Immature natural killer cell (primary cell): ENCODE measurements around the gene TSSK2. TPM values are rescaled to one million over a fixed set of nuclear protein-coding genes. Genes with fewer than 3 reads are reported as not detected.
A peak's percentile ranks its signal among the peaks of the same experiment; 100 is the strongest.

ENCODE experiments used
- DNase-seq, 3 donors: peaks; one replicate each; pipeline ENCODE4 v3.0.0; 2022; ENCODE audit warnings: mixed read lengths in 1 of 3
- H3K27ac Mint-ChIP-seq, 6 donors: one replicate each; pipeline ENCODE4 v1.8.0; 2020; ENCODE audit warnings: mixed read lengths in 6 of 6, mild to moderate bottlenecking in 5 of 6, inconsistent platforms in 4 of 6, moderate library complexity in 3 of 6
- H3K27me3 Mint-ChIP-seq, 3 donors: one replicate each; pipeline ENCODE4 v1.8.0; 2020 to 2021; ENCODE audit warnings: low read depth in 3 of 3, mild to moderate bottlenecking in 3 of 3, mixed read lengths in 3 of 3, moderate library complexity in 3 of 3, inconsistent platforms in 1 of 3
- H3K36me3 Mint-ChIP-seq, 3 donors: one replicate each; pipeline ENCODE4 v1.8.0; 2020; ENCODE audit warnings: mixed read lengths in 3 of 3, inconsistent platforms in 2 of 3, mild to moderate bottlenecking in 2 of 3
- H3K4me1 Mint-ChIP-seq, 2 donors: one replicate each; pipeline ENCODE4 v1.8.0; 2020; ENCODE audit warnings: inconsistent platforms in 2 of 2, mild to moderate bottlenecking in 2 of 2, mixed read lengths in 2 of 2, moderate library complexity in 1 of 2
- H3K4me3 Mint-ChIP-seq, 5 donors: one replicate each; pipeline ENCODE4 v1.8.0; 2020; ENCODE audit warnings: mild to moderate bottlenecking in 5 of 5, mixed read lengths in 5 of 5, inconsistent platforms in 3 of 5, moderate library complexity in 3 of 5
- H3K9me3 Mint-ChIP-seq, 6 donors: one replicate each; pipeline ENCODE4 v1.8.0; 2020; ENCODE audit warnings: mild to moderate bottlenecking in 6 of 6, mixed read lengths in 6 of 6, inconsistent platforms in 4 of 6, moderate library complexity in 3 of 6
- polyA plus RNA-seq, 3 donors: library from polyadenylated mRNA; unstranded; fragments of 300-500 nt; fragmentation: Illumina TruSeq; gene quantifications; one replicate each; pipeline ENCODE4 v1.2.3, GENCODE V29; 2021

The TSSK2 gene
- polyA plus RNA-seq, 3 donors from 2014 or later: not detected

GRCh38 chr22:19133561-19133960 lies 2.5 kb downstream of the TSSK2 start:
- no peak overlapping the region for H3K27ac Mint-ChIP-seq
- H3K27me3 Mint-ChIP-seq: peaks cover 0 to 8% (median 5%) of the 10 kb centered on the region in 3 donors
- H3K36me3 Mint-ChIP-seq: peaks cover 10 to 15% (median 13%) of the 10 kb centered on the region in 3 donors
- no peak for DNase-seq
- H3K9me3 Mint-ChIP-seq: no peaks in the 10 kb centered on the region
- no peak overlapping the region for H3K4me3 Mint-ChIP-seq
- H3K4me1 Mint-ChIP-seq: no peaks in the 10 kb centered on the region

- peaks cover 10 to 17% (median 13%) of the 10 kb centered on the region in 3 donors for H3K36me3 Mint-ChIP-seq
- H3K27ac Mint-ChIP-seq: peak overlapping the region in 1 of 6 donors; percentile 35
- no peaks in the 10 kb centered on the region for H3K9me3 Mint-ChIP-seq
- no peak for DNase-seq
- H3K4me3 Mint-ChIP-seq: no peak overlapping the region
- peaks cover 0 to 8% (median 5%) of the 10 kb centered on the region in 3 donors for H3K27me3 Mint-ChIP-seq
- no peaks in the 10 kb centered on the region for H3K4me1 Mint-ChIP-seq
These were observed 3.2 kb downstream of the TSSK2 start for GRCh38 chr22:19134176-19134831.

GRCh38 chr22:19134874-19135273 lies 3.8 kb downstream of the TSSK2 start:
- Mint-ChIP-seq H3K36me3 (peaks cover 10 to 22% (median 13%) of the 10 kb centered on the region in 3 donors), H3K4me1 (peaks cover 0 to 1% of the 10 kb centered on the region in 2 donors), H3K9me3 (no peaks in the 10 kb centered on the region), H3K27me3 (peaks cover 0 to 8% (median 5%) of the 10 kb centered on the region in 3 donors), H3K4me3 (no peak overlapping the region), H3K27ac (no peak overlapping the region)
- DNase-seq: no peak

DNA sequence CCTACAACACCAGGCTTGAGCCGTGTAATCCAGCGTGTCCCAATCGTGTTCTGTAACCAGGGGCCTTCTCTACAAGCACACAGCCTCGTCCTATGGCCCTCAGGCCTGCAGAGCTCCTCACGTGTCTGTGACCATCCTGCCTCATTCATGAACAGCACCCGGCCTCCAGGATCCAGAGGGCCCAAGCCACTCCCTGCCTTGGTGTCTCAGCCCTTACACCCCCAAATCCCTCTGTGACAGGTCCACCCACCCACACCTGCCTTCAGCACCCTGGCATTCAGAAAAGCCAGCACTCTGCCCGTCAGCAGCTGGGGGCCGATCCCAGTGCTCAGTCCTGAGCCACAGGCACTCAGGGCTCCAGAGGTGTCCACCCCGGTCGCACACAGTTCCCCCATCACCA lies 5.8 kb downstream of the TSSK2 start:
- H3K27ac Mint-ChIP-seq: peak overlapping the region in 1 of 6 donors; percentile 58
- peaks cover 13 to 30% (median 14%) of the 10 kb centered on the region in 3 donors for H3K36me3 Mint-ChIP-seq
- DNase-seq: no peak
- H3K27me3 Mint-ChIP-seq: peaks cover 0 to 8% (median 5%) of the 10 kb centered on the region in 3 donors
- no peak overlapping the region for H3K4me3 Mint-ChIP-seq
- H3K4me1 Mint-ChIP-seq: peaks cover 1 to 5% of the 10 kb centered on the region in 2 donors
- no peaks in the 10 kb centered on the region for H3K9me3 Mint-ChIP-seq

GRCh38 chr22:19137384-19138216 lies 6.5 kb downstream of the TSSK2 start:
- Mint-ChIP-seq H3K4me1 (peaks cover 1 to 5% of the 10 kb centered on the region in 2 donors), H3K36me3 (peaks cover 13 to 30% (median 14%) of the 10 kb centered on the region in 3 donors), H3K27me3 (peaks cover 0 to 8% (median 5%) of the 10 kb centered on the region in 3 donors), H3K9me3 (no peaks in the 10 kb centered on the region), H3K4me3 (no peak overlapping the region), H3K27ac (no peak overlapping the region)
- DNase-seq: no peak

- Mint-ChIP-seq H3K4me1 (peaks cover 7% of the 10 kb centered on the region in 2 donors), H3K9me3 (no peaks in the 10 kb centered on the region), H3K4me3 (no peak overlapping the region), H3K27me3 (peaks cover 0 to 8% (median 5%) of the 10 kb centered on the region in 3 donors), H3K36me3 (peaks cover 13 to 30% (median 14%) of the 10 kb centered on the region in 3 donors), H3K27ac (no peak overlapping the region)
- DNase-seq: no peak
These were observed 7.3 kb downstream of the TSSK2 start for GRCh38 chr22:19138217-19139000.

DNA sequence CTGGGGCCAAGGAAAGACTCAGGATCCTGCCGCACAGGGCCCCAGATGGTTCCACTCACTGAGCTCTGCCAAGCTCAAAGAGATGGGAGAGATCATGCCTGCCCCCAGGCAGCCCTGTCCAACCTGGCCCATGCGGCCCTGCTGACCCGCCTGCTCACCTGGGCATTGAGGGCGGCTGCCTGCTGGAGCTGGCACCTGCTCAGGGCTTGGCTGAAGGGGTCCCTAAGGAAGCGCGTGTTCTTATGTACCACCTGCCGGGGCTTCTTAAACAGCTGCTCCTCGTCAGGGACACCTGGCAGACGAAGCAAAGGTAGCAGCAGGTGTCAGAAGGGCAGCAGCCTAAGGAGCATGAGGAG lies 7.9 kb downstream of the TSSK2 start:
- Mint-ChIP-seq H3K36me3 (peaks cover 13 to 30% (median 14%) of the 10 kb centered on the region in 3 donors), H3K27ac (no peak overlapping the region), H3K4me1 (peaks cover 12% of the 10 kb centered on the region in 2 donors), H3K27me3 (peaks cover 0 to 10% (median 5%) of the 10 kb centered on the region in 3 donors), H3K4me3 (no peak overlapping the region), H3K9me3 (no peaks in the 10 kb centered on the region)
- no peak for DNase-seq

- no peak overlapping the region for H3K27ac Mint-ChIP-seq
- H3K27me3 Mint-ChIP-seq: peaks cover 0 to 13% (median 8%) of the 10 kb centered on the region in 3 donors
- H3K36me3 Mint-ChIP-seq: peaks cover 13 to 30% (median 14%) of the 10 kb centered on the region in 3 donors
- no peak overlapping the region for H3K4me3 Mint-ChIP-seq
- no peaks in the 10 kb centered on the region for H3K9me3 Mint-ChIP-seq
- no peak for DNase-seq
- H3K4me1 Mint-ChIP-seq: peaks cover 21 to 22% of the 10 kb centered on the region in 2 donors
These were observed 8.9 kb downstream of the TSSK2 start for GRCh38 chr22:19139974-19140373.

GRCh38 chr22:19142394-19142793 lies 11.3 kb downstream of the TSSK2 start:
- DNase-seq: no peak
- Mint-ChIP-seq H3K4me3 (peak overlapping the region; percentile 29 to 59 (median 49)), H3K4me1 (peaks cover 21 to 22% of the 10 kb centered on the region in 2 donors), H3K9me3 (no peaks in the 10 kb centered on the region), H3K36me3 (peaks cover 0 to 16% (median 3%) of the 10 kb centered on the region in 3 donors), H3K27me3 (peaks cover 0 to 12% (median 6%) of the 10 kb centered on the region in 3 donors), H3K27ac (peak overlapping the region in 3 of 6 donors; percentile 24 to 73 (median 67))

DNA sequence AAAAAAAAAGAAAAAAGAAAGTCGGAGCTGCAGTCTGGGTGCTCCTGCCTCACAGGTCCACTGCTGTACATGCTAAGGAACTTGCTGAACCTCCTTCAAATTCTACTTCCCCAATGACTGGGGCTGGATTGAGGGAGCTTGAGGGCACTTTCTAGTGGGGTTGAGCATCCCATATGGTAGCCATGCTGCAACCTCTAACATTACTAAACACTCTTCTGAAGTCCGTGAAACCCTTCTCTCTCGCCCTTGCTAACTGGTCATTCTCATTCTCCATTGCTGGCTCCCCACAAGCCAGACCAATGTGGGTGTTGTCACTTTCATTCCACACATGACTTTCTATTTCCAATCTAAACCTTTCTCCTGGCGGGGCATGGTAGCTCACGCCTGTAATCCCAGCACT lies 12.1 kb downstream of the TSSK2 start:
- H3K4me1 Mint-ChIP-seq: peaks cover 21 to 22% of the 10 kb centered on the region in 2 donors
- H3K27ac Mint-ChIP-seq: peak overlapping the region in 3 of 6 donors; percentile 12 to 96 (median 44)
- no peaks in the 10 kb centered on the region for H3K9me3 Mint-ChIP-seq
- H3K27me3 Mint-ChIP-seq: peaks cover 0 to 12% (median 6%) of the 10 kb centered on the region in 3 donors
- peaks cover 0 to 16% (median 3%) of the 10 kb centered on the region in 3 donors for H3K36me3 Mint-ChIP-seq
- DNase-seq: no peak
- H3K4me3 Mint-ChIP-seq: peak overlapping the region; percentile 92 to 99 (median 97)

- Mint-ChIP-seq H3K9me3 (no peaks in the 10 kb centered on the region), H3K4me3 (peak overlapping the region; percentile 92 to 99 (median 97)), H3K36me3 (peaks cover 0 to 16% (median 3%) of the 10 kb centered on the region in 3 donors), H3K4me1 (peaks cover 21 to 22% of the 10 kb centered on the region in 2 donors), H3K27ac (peak overlapping the region; percentile 96 to 98 (median 96)), H3K27me3 (peaks cover 0 to 12% (median 8%) of the 10 kb centered on the region in 3 donors)
- peak; percentile 51 to 62 (median 61) for DNase-seq
These were observed 12.9 kb downstream of the TSSK2 start for GRCh38 chr22:19143967-19144400.

- peaks cover 6 to 16% (median 11%) of the 10 kb centered on the region in 3 donors for H3K27me3 Mint-ChIP-seq
- peaks cover 0 to 2% (median 2%) of the 10 kb centered on the region in 3 donors for H3K36me3 Mint-ChIP-seq
- no peaks in the 10 kb centered on the region for H3K9me3 Mint-ChIP-seq
- DNase-seq: no peak
- H3K4me3 Mint-ChIP-seq: no peak overlapping the region
- H3K4me1 Mint-ChIP-seq: peaks cover 18 to 25% of the 10 kb centered on the region in 2 donors
- peak overlapping the region in 1 of 6 donors; percentile 67 for H3K27ac Mint-ChIP-seq
These were observed 15.3 kb downstream of the TSSK2 start for GRCh38 chr22:19146215-19146968.
